ENCODE data around the gene YY1AP1. TPM values are rescaled to one million over a fixed set of nuclear protein-coding genes. Genes with fewer than 3 reads are reported as not detected.

The YY1AP1 gene
- total and polyA plus RNA-seq, 8 donors = 19.9 to 41.4 (median 24.2) TPM

- H3K36me3 ChIP-seq = no peaks in the 10 kb centered on the region
- 98% methylated on average over 10 of the region's 10 CpGs for WGBS, 2 donors
- ATAC-seq (no peak), DNase-seq (no peak), FAIRE-seq (no peak)
- peaks cover 6 to 23% (median 15%) of the 10 kb centered on the region in 3 donors for H3K4me1 ChIP-seq
- H3K4me3 ChIP-seq = no peak overlapping the region
- intact Hi-C loops (cut with DNase I) = no loop called here
- no peaks in the 10 kb centered on the region for H3K9me3 ChIP-seq
- no peak for TF ChIP-seq CTCF (IDR thresholded peaks at IDR 0.05)
- no peak overlapping the region for H3K27ac ChIP-seq
- H3K27me3 ChIP-seq = no peaks in the 10 kb centered on the region
Observed at GRCh38 chr1:155697046-155697445, 8.5 kb upstream of the YY1AP1 start.

- no peak for ATAC-seq
- TF ChIP-seq CTCF (IDR thresholded peaks at IDR 0.05) = no peak
- no peaks in the 10 kb centered on the region for H3K9me3 ChIP-seq
- H3K36me3 ChIP-seq = no peaks in the 10 kb centered on the region
- no peak for FAIRE-seq
- DNase-seq = no peak
- no peak overlapping the region for H3K4me3 ChIP-seq
- intact Hi-C loops (cut with DNase I) = no loop called here
- H3K27me3 ChIP-seq = no peaks in the 10 kb centered on the region
- peaks cover 6 to 23% (median 15%) of the 10 kb centered on the region in 3 donors for H3K4me1 ChIP-seq
- H3K27ac ChIP-seq = no peak overlapping the region
Observed at GRCh38 chr1:155696524-155696923, 8.0 kb upstream of the YY1AP1 start.

- WGBS, 2 donors = 38 to 40% methylated on average over 3 of the region's 3 CpGs
- Histone ChIP-seq H3K4me1 (peaks cover 6 to 23% (median 19%) of the 10 kb centered on the region in 3 donors), H3K27ac (peak overlapping the region in 3 of 4 donors; percentile 1 to 37 (median 33)), H3K4me3 (no peak overlapping the region), H3K27me3 (no peaks in the 10 kb centered on the region), H3K36me3 (no peaks in the 10 kb centered on the region), H3K9me3 (no peaks in the 10 kb centered on the region)
- FAIRE-seq (no peak), DNase-seq (no peak), ATAC-seq (peak in 3 of 4 donors; percentile 40 to 65 (median 56))
- TF ChIP-seq CTCF (IDR thresholded peaks at IDR 0.05) = no peak
- intact Hi-C loops (cut with DNase I) = no loop called here
Observed at GRCh38 chr1:155695608-155696007, 7.0 kb upstream of the YY1AP1 start.

- DNase-seq (peak in 2 of 6 donors; percentile 38 to 57), ATAC-seq (peak; percentile 77 to 90 (median 81)), FAIRE-seq (no peak)
- H3K27me3 ChIP-seq = no peaks in the 10 kb centered on the region
- intact Hi-C loops (cut with DNase I) = no loop called here
- 2 to 7% methylated on average over 4 of the region's 4 CpGs for WGBS, 2 donors
- peak overlapping the region; percentile 1 to 37 (median 22) for H3K27ac ChIP-seq
- H3K4me3 ChIP-seq = no peak overlapping the region
- H3K4me1 ChIP-seq = peaks cover 6 to 24% (median 23%) of the 10 kb centered on the region in 3 donors
- H3K36me3 ChIP-seq = no peaks in the 10 kb centered on the region
- no peaks in the 10 kb centered on the region for H3K9me3 ChIP-seq
- TF ChIP-seq CTCF (IDR thresholded peaks at IDR 0.05) = no peak
Observed at GRCh38 chr1:155695072-155695471, 6.5 kb upstream of the YY1AP1 start.

- no peaks in the 10 kb centered on the region for H3K27me3 ChIP-seq
- no peak overlapping the region for H3K27ac ChIP-seq
- DNase-seq (no peak), FAIRE-seq (no peak), ATAC-seq (no peak)
- no peak overlapping the region for H3K4me3 ChIP-seq
- intact Hi-C loops (cut with DNase I) = no loop called here
- H3K9me3 ChIP-seq = no peaks in the 10 kb centered on the region
- H3K36me3 ChIP-seq = no peaks in the 10 kb centered on the region
- WGBS, 2 donors = 87 to 92% methylated on average over 7 of the region's 7 CpGs
- no peak for TF ChIP-seq CTCF (IDR thresholded peaks at IDR 0.05)
- peaks cover 6 to 31% (median 23%) of the 10 kb centered on the region in 3 donors for H3K4me1 ChIP-seq
Observed at GRCh38 chr1:155694167-155694566, 5.6 kb upstream of the YY1AP1 start.
